Smooth muscle cell (in vitro differentiated cells): Measurements from ENCODE around the gene LSP1. TPM values are rescaled to one million over a fixed set of nuclear protein-coding genes. Genes with fewer than 3 reads are reported as not detected.

ENCODE experiments used
- DNase-seq: peaks from one replicate; lab custom pipeline; 2025; ENCODE audit not compliant: unreplicated experiment; lab: John Stamatoyannopoulos, UW
- H2AFZ ChIP-seq: fragments of 200-600 bp; sonication (generic); 2 replicates; pipeline ENCODE4 v1.6.0; 2016; ENCODE audit warnings: antibody characterized with exemption, low read depth, mild to moderate bottlenecking
- H3F3A ChIP-seq: fragments of 200-600 bp; sonication (generic); 2 replicates; pipeline ENCODE4 v1.6.0; 2017; ENCODE audit warnings: antibody characterized with exemption, low read depth
- H3K27ac ChIP-seq: fragments of 200-600 bp; sonication (generic); 2 replicates; pipeline ENCODE4 v1.5.1; 2016; ENCODE audit warnings: low read depth, mild to moderate bottlenecking
- H3K27me3 ChIP-seq: fragments of 200-600 bp; sonication (generic); 2 replicates; pipeline ENCODE4 v1.6.1; 2016; ENCODE audit warnings: low read depth, mild to moderate bottlenecking
- H3K36me3 ChIP-seq: fragments of 200-600 bp; sonication (generic); 2 replicates; pipeline ENCODE4 v1.5.1; 2016; ENCODE audit warnings: low read depth
- H3K4me1 ChIP-seq: fragments of 200-600 bp; sonication (generic); 2 replicates; pipeline ENCODE4 v1.5.1; 2016; ENCODE audit warnings: low read depth
- H3K4me2 ChIP-seq: fragments of 200-600 bp; sonication (generic); 2 replicates; pipeline ENCODE4 v1.6.0; 2016; ENCODE audit warnings: mild to moderate bottlenecking
- H3K4me3 ChIP-seq: fragments of 200-600 bp; sonication (generic); 2 replicates; pipeline ENCODE4 v1.5.1; 2016; ENCODE audit warnings: mild to moderate bottlenecking
- H3K79me2 ChIP-seq: fragments of 200-600 bp; sonication (generic); 2 replicates; pipeline ENCODE4 v1.6.0; 2016; ENCODE audit warnings: low read depth, mild to moderate bottlenecking
- H3K9ac ChIP-seq: fragments of 200-600 bp; sonication (generic); 2 replicates; pipeline ENCODE4 v1.6.0; 2016; ENCODE audit warnings: low read depth
- H3K9me3 ChIP-seq: fragments of 200-600 bp; sonication (generic); replicated peaks from 2 replicates; pipeline ENCODE4 v1.5.1; 2016; ENCODE audit warnings: low read depth
- H4K20me1 ChIP-seq: fragments of 200-600 bp; sonication (generic); 2 replicates; pipeline ENCODE4 v1.6.0; 2016; ENCODE audit warnings: low read depth
- CTCF ChIP-seq: fragments of 200-600 bp; sonication (generic); IDR thresholded peaks from 2 replicates; pipeline ENCODE4 v1.5.1; 2017; ENCODE audit warnings: borderline replicate concordance, mild to moderate bottlenecking, antibody characterized with exemption; ENCODE audit not compliant: insufficient read depth, poor library complexity, severe bottlenecking
- WGBS: methylation state at CpG from one replicate; pipeline ENCODE4 v1.1.7; 2016; ENCODE audit warnings: low lambda C conversion rate; 5-methylcytosine and 5-hydroxymethylcytosine counted together
- polyA plus RNA-seq: library from polyadenylated mRNA; unstranded; fragments of >200 nt; fragmentation: Nextera tagmentation; extraction: Ambion mirVana; gene quantifications from 2 replicates; pipeline ENCODE4 v1.2.1, GENCODE V29; 2016
- total RNA-seq: library from RNA; depleted of rRNA; stranded (reverse); fragments of >200 nt; gene quantifications from 2 replicates; pipeline ENCODE4 v1.2.3, GENCODE V29; 2014

LSP1 gene
- total and polyA plus RNA-seq, 2 experiments from 2014 or later = 2.1 to 13.7 TPM

GRCh38 chr11:1932105-1932480, 79.2 kb downstream of the LSP1 start:
- no peak for DNase-seq
- no peak overlapping the region for H2AFZ ChIP-seq
- no peak for TF ChIP-seq CTCF
- H3K4me3 ChIP-seq = no peak overlapping the region
- no peak overlapping the region for H3K4me2 ChIP-seq
- no peaks in the 10 kb centered on the region for H3K79me2 ChIP-seq
- WGBS = 95% methylated on average over 11 of the region's 11 CpGs
- H4K20me1 ChIP-seq = no peaks in the 10 kb centered on the region
- H3K36me3 ChIP-seq = no peaks in the 10 kb centered on the region
- H3K4me1 ChIP-seq = peaks cover 6% of the 10 kb centered on the region
- H3K9me3 ChIP-seq = no peaks in the 10 kb centered on the region
- no peak overlapping the region for H3K27ac ChIP-seq
- H3K9ac ChIP-seq = no peak overlapping the region
- no peaks in the 10 kb centered on the region for H3K27me3 ChIP-seq
- no peaks in the 10 kb centered on the region for H3F3A ChIP-seq

- Histone ChIP-seq H3K9ac (no peak overlapping the region), H3K27me3 (no peaks in the 10 kb centered on the region), H4K20me1 (no peaks in the 10 kb centered on the region), H3K4me2 (no peak overlapping the region), H3K27ac (no peak overlapping the region), H3K4me1 (no peaks in the 10 kb centered on the region), H3F3A (no peaks in the 10 kb centered on the region), H2AFZ (no peak overlapping the region), H3K36me3 (no peaks in the 10 kb centered on the region), H3K4me3 (no peak overlapping the region), H3K79me2 (no peaks in the 10 kb centered on the region), H3K9me3 (no peaks in the 10 kb centered on the region)
- 100% methylated on average over 4 of the region's 4 CpGs for WGBS
- DNase-seq = no peak
- TF ChIP-seq CTCF = no peak
Observed at GRCh38 chr11:1932681-1933080, 79.8 kb downstream of the LSP1 start.

GRCh38 chr11:1933416-1934334, 80.8 kb downstream of the LSP1 start:
- Histone ChIP-seq H3K27ac (no peak overlapping the region), H3K4me1 (no peaks in the 10 kb centered on the region), H4K20me1 (no peaks in the 10 kb centered on the region), H2AFZ (no peak overlapping the region), H3F3A (no peaks in the 10 kb centered on the region), H3K79me2 (no peaks in the 10 kb centered on the region), H3K9me3 (no peaks in the 10 kb centered on the region), H3K4me3 (no peak overlapping the region), H3K9ac (no peak overlapping the region), H3K36me3 (no peaks in the 10 kb centered on the region), H3K27me3 (no peaks in the 10 kb centered on the region), H3K4me2 (no peak overlapping the region)
- DNase-seq = no peak
- WGBS = 95% methylated on average over 18 of the region's 18 CpGs
- no peak for TF ChIP-seq CTCF
